Measurements from ENCODE around the gene HMX3. TPM values are rescaled to one million over a fixed set of nuclear protein-coding genes. Genes with fewer than 3 reads are reported as not detected.

HMX3 gene
- polyA plus RNA-seq, 4 donors, result not detected

DNA sequence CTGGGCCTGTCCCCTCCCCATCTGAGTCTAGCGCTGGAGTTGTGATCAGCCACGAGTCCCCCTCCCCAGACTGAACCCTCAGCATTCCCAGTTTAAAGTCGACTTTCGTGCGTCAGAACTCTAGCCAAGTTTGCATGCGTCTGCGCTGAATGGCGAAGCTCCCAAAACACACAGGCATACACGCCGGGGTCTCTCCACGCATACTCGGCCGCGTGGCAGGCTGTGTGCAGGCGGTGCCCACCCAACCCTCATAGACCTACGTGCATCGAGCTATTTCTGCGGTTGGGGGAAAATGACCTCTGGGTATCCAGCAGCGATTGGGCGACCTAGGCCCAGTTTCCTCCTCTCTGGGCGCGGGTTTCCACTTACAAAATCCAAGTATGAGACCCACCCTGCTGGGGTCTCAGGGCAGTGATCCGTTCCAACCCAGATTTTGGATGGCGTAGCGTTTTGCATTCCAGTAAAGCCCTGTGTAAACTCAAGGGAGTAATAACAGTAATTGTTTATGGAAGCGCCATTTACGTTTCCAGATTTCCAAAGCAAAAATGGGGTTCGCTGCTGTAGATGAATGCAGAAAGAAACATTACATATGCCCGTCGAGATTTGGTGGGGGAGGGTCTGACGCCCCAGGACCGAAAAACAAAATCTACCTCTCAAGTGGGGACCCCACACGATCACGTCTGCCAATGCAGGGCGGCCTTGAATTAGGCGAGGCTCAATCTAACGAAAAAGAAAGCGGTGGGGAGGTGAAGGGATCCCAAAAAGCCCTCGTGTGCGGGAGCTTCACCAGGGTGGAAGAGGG, 2.0 kb upstream of the HMX3 start:
- DNase-seq (ENCODE audit: low read depth in 4 of 4, low spot score in 2 of 4), result no peak

DNA sequence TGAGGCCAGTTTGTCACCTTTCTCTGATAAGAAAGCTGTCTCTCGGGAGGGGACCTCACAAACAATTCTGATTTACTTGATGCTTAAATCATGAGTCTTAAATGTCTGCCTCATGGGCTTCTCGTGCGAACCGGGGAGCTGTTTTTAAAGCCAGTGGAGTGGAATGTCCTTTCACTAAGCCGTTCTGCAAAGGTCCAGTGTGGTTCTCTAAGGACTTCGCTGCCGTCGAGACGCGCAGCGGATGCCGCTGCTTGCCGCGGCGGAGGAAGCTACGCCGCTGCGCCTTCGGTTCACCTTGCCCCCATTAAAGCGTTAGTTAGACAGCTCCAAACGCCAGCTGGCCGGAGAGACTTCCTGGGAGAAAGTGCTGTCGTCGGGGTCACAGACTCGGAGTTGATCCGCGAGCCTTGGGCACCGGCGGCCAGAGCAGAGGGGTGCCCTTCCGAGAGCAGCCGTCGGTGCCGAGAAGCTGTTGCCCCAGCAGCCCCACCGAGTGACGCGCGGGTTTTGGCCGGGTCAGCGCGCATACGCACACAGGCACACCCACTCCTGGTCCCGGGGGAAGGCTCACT, 1.3 kb upstream of the HMX3 start:
- no peak for DNase-seq (ENCODE audit: low read depth in 4 of 4, low spot score in 2 of 4)

DNA sequence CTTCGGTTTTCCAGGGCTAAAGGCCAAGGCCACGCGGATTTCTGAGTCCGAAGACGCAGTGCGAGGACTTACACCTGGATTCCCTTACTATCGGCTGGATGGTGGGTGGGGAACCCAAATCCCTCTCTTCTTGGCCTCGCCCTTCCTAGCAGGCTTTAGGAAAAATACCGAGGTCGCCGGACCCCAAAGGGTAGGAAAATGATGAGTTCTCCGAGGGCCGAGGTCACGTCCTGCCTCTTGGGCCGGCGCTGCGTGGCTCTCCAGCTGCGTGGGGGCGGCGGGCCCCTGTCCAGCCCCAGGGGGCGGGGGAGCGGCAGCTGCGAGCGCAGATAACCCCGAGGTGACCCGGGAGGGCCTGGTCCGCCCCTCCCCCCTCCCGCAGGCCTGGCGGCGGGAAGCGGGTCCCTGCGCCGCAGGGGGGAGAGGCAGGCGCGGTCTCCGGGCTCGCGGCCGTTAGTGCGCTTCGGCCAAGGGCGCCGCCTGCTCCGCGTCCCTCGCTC, 805 bp upstream of the HMX3 start:
- no peak for DNase-seq (ENCODE audit: low read depth in 4 of 4, low spot score in 2 of 4)

DNA sequence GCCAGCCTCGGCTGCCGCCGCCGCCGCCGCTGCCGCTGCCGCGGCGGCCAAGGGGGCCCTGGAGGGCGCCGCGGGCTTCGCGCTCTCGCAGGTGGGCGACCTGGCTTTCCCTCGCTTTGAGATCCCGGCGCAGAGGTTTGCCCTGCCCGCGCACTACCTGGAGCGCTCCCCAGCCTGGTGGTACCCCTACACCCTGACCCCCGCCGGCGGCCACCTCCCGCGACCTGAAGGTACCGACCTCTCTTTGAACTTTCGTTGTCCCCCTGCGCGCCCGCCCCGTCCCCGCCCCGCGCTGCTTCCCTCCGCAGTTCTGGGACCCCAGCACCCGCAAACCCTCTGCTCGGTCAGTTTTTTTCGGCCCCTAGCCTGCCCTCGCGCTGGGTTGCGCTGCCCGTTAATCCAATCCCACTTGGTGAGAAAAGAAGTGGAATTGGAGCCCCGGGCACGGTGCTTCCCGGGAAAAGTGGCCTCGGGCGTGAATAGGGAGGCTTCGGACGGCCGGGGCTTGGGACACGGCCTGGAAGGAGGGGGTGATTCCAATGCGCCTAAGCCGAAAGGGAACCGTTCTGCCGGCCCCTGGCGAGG, 543 bp downstream of the HMX3 start:
- DNase-seq (ENCODE audit: low read depth in 4 of 4, low spot score in 2 of 4), result no peak

DNA sequence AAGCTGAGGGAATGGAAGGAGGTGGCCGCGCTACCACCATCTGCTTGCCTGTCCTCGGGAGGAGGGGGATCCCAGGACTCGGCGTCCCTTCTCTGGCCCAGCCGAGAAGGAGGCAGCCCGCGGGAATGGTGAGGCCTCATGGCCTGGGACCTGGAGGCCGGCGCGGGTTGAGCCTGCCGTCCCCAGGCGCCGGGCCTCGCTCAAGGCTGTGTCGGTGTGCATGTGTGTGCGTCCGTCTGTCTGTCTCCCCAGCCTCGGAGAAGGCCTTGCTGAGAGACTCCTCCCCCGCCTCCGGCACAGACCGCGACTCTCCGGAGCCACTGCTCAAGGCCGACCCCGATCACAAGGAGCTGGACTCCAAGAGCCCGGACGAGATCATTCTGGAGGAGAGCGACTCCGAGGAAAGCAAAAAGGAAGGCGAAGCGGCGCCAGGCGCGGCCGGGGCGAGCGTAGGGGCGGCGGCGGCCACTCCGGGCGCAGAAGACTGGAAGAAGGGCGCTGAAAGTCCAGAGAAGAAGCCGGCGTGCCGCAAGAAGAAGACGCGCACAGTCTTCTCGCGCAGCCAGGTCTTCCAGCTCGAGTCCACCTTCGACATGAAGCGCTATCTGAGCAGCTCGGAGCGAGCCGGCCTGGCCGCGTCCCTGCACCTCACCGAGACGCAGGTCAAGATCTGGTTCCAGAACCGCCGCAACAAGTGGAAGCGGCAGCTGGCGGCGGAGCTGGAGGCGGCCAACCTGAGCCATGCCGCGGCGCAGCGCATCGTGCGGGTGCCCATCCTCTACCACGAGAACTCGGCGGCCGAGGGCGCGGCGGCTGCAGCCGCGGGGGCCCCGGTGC, 1.3 kb downstream of the HMX3 start:
- no peak for DNase-seq (ENCODE audit: low read depth in 4 of 4, low spot score in 2 of 4)

DNA sequence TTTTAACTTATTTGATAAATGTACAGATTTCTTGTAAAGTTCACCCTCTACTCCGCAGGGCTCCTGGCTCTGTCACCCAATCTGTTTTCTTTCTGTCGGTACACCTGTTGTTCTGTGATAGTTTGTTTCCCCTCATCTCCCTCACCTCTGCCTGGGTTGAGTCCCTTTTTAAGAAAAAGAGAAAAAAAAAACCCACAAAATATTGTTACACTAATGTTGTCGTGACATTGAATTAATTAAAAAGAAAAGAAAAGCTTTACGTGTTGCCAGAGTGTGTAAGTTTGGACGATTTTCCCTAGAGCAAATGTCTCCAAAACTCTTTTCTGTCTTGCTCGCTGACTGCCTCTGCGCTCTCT, 3.4 kb downstream of the HMX3 start:
- no peak for DNase-seq (ENCODE audit: low read depth in 4 of 4, low spot score in 2 of 4)

DNA sequence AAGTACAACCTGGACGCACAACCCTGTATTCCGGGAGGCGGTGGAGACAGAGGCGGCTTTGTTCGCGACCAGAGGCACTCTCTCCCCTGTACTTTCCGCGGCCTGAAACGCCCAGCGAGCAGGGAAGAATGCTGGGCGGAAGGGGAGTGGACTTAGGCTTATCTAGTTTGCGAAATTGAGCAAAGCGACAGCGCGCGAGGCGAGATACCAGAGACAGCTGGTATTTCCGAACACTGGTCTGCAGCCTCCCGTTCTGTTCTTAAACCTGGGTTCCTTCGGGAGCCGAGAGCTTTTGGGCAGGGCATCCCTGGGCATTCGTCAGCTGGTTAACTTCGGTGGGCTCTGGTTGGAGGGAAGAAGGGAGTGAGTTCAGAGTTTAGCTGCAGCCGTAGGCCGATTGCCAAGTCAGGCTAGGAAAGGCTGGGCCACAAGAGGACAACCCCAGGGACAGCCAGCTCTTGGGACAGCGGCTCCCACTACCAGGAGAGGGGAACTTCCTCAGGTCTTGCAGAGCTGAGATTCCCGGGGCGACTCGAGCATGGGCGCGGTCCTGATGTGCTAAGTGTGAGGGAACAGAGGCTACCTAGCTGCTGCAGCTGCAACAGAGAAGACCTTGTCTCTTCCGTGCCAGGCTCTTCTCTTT, 3.9 kb downstream of the HMX3 start:
- no peak for DNase-seq (ENCODE audit: low read depth in 4 of 4, low spot score in 2 of 4)

DNA sequence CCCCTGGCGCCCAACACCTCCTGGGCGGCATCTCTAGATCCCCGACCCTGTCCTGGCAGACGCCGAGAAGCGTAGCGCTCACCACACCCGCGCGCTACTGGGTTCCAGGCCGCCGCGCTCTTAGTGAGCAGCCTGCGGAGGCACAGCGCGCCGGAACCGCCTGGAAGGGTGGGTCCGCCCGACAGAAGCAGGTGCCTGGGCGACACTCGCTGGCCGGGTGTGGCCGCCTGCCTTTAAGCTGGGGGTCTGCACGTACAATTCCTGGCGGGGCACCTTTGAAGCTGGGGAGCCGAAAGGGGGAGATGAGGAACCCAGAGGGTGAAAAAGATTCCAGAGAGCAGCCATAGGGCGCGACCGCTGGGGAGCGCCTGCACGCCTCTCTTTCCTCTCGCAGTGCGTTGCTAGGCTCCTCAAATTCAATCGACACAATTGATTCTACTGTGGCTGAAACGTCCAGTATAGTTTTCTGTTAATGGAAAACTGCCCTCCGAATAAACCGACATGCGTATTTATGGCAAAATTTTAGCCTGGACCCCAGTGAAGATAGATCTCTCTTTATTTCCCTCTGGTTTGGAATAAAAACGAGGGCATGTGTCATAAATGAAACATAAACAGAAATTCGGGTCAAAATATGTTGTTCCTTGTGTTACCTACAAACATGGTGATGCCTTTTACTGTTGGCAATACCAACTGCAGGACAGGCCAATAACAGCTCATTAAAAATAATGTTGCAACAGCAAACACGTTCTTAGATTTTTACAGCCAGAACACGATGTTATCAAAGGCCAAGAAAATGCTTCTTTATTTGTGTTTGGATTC, 4.6 kb downstream of the HMX3 start:
- DNase-seq (ENCODE audit: low read depth in 4 of 4, low spot score in 2 of 4), result no peak

DNA sequence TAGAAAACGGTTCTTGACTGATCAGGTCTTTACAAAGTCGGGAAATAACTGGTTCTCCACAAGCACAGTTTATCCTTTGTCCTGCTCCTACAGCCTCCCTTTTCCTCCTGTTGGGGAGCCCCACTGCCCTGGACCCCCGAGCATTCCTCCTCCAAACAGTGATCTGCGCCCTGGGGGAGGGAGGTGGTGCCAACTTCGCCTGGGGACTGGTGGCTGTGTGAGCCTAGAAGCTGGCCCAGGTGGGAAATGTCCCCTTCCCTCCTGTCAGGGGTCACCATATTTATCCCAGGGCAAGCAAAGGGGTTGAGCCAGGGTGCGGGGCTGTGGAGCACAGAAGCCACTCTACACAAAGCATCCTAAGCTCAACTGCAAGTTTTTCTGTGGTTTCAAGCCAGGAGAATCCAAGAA, 5.2 kb downstream of the HMX3 start:
- DNase-seq (ENCODE audit: low read depth in 4 of 4, low spot score in 2 of 4), result no peak

DNA sequence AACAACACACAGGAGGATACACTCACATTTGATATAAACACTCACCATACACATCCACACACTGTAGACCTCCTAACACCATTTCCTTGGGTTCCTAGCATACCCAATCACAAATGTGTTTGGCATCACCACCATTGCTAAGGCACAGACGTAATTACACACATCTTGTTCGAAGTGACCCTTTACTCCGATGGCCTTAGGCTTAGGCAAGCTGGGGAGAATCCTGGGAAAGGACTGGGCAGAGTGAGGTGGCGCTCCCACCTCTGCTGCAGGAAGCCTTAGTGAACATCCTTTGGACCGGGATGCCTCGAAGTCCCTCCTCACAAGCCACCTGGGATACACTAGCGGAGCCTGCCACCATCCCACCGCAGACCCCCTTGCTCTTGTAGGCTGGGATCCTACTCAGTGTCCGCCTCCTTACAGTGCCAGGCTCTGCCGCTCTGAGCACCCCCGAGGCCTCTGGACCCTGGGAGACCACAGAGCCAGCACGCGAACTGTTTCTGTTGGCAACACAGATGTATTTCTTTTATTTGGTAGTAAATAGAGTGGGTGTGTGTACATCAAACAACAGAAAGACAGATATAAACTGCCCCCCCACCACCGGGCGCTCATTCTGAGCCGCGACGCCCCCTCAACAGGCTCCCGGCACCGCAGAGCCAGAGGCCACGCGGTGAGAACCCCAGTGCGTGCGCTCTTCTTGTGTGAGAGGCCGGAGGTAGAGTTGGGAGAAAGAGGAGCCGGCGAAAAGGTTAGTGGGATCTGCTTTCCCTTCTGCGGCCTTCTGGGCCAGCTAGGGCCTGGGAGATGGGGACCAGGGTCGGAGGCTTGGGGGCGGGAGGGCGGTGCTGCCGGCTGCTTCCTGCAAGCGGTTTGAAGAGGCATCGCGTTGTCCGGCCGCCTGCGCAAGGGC, 6.3 kb downstream of the HMX3 start:
- DNase-seq (ENCODE audit: low read depth in 4 of 4, low spot score in 2 of 4), result no peak

DNA sequence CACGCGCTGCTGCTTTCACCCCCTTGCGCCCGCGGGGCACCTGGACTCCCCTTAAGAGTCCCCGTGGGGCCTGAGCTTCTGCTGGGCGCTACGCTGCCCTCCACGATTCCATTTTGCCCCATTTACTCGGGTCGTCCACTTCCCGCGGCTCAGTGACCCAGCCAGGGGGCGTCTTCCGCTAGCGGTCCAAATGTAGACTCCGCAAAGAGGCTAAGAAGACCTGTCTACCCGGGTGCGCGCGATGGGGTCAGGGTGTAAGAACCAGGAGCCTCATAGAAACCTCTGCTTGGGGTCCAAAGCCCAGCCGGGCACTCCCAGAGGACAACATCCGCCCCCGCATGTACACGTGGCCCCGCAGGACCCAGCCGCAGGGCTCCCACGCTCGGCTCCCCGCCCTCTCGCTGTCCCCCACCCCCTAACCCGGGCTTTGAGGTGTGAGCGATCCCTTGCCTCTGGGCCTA, 7.0 kb downstream of the HMX3 start:
- DNase-seq (ENCODE audit: low read depth in 4 of 4, low spot score in 2 of 4), result no peak

DNA sequence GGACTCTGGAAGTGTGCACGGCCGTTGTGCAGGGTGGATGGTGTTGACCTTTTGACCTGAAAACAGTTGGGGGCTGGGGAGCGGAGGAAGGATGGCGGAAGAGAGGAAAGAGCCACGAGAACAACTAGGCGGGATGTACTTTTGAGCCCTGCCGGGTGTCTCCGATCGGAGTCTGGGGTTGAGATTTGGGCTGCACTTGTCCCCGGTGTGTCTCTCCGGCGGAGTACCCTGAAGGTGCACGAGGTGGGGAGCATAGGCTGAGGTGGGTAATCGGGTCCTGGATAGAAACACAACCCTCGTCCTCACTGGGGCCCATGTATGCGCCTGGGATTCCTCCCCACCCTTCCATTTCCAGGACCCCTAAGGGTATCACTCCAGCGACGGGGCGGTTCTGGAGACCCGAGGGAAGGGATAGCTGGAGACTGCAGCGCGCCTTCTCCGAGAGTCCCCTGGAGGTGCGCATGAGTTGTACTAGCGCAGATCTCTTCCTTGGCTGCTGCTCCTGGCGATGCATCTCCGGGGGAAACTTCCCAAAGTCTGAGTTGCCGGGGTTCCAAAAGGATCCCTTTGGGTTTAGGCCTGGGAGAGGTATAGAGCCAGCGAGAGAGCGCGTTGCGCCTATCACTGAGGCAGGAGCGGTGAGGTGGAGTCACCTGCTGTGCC, 7.5 kb downstream of the HMX3 start:
- no peak for DNase-seq (ENCODE audit: low read depth in 4 of 4, low spot score in 2 of 4)

DNA sequence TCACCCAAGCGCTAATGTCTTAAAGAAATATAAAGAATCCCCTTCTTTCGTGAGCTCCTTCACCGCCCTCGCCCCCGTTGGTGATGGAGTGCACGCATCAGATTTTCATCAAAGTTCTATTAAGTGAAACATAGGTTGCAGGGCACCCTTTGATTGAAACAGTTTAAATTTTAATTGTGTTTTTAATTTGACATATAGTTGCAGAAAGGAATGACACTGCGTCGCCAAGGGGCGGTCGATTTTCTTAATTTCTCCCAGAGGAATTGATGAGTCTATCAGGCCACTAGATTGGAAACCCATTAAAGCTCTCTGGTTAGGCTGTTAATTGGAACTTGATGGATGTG, 8.0 kb downstream of the HMX3 start:
- DNase-seq (ENCODE audit: low read depth in 4 of 4, low spot score in 2 of 4), result no peak

DNA sequence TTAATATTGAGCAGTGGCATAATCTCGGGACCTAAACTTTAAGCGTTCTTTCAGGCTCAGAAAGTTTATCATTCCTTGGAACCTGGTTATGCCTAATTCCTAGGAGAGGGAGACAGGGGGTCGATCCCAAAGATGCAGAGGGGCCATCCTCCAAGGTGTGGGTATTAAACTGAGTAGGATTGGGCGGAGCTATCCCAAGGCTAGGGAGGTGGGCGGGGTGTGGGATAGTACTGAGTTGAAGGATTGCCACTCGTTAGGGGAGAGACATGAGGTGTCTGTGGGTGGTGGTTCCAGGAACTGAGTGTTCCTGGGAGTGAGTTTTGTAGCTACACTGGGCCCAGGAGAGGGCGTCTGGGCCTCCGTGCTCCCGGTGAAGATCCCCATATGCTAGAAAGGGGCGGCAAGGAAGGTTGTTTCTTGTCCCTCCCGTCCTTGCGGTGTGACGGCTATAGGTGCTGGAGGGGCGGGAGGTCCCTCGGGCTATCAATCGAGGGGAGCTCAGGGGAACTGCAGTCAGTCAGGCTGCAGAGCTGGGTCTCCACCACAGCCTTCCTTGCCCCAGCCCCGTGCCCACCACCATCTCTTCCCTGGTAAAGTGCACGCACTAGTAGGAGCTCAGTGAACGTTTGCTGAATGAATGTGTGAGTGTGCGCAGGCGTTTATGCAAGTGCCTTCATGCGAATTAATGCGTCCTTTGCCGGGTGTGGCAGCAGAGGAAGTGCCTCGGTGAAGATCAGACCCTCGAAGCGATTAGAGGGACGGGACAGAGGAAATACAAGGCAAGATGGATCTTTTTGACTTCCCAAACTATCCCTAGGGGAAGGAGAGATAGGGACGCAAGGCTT, 9.1 kb downstream of the HMX3 start:
- DNase-seq (ENCODE audit: low read depth in 4 of 4, low spot score in 2 of 4), result no peak

DNA sequence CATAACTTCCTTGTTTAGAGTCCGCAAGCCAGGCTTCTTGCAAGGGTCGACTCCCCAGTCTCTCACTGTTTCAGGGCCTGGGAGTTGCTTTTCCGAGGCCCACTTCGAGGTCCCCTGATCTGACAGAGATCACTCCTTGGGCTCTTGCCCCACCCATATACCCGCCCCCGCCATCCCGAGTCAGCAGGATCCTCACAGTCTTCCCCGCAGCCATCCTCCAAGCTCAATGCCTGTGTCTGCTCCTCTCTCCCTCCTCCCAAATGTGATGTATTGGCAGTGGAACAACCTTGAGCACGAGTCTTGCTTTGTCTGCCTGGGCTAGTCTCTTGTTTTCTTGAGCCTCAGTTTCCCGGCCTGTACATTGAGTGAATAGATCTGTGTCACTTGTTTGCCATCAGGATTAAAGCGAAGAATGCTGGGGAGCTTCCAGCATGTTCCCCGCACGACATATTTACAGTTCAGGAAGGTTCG, 9.8 kb downstream of the HMX3 start:
- no peak for DNase-seq (ENCODE audit: low read depth in 4 of 4, low spot score in 2 of 4)

DNA sequence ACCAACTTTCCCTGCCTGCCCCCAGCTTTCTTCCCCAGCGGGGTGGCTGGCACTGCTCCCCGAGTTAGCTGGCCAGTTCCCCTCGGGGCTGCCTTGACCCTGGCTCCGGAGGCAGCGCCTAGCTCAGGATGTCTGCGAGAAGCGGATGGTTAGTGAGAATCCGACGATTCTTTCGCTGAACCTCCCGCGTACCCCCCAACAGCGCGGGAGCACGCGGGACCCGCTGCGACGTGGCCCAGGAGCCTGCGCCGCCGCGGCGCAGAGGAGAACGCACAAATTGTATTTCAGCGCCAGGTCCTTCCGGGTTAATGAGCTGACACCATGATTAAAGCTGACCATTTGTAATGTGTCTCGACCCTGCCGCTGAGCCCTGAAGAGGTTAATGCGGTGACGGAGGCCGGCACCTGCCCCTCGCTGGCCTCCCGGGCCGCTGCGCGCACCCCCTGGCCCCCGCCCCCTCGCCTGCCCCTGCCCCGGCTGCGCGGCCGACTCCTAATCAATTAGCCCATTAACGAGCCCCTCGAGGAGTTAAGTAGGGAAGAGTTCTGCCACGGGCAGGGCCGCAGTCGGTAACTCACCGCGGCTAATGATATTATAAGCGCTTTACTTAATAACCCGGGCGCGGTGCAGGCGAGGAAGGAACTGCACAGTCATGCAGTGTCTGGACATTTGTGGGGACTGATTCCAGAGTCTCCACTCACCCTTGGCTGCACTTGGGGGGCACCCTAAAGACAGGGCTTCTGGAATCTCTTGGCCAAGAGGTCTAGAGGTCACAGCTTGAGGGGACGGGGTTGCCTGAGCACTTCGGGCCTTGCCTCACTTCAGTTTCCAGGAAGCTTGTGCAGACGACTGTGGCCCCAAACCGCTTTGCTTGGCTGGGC, 10.5 kb downstream of the HMX3 start:
- DNase-seq (ENCODE audit: low read depth in 4 of 4, low spot score in 2 of 4), result no peak

Measured in left renal cortex interstitium (tissue), 4 donors.